Naive thymus-derived CD4-positive, alpha-beta T cell (primary cell): ENCODE results near the gene CEP72. TPM values are rescaled to one million over a fixed set of nuclear protein-coding genes. Genes with fewer than 3 reads are reported as not detected.

ENCODE experiments used
- ATAC-seq: fragments of 150-1000 bp; cut with Tn5 transposase; 2 replicates; pipeline ENCODE4 v1.10.0; 2021; ENCODE audit warnings: mild to moderate bottlenecking, moderate library complexity
- CTCF ChIA-PET: fragments of 350-600 bp; sonication (Branson Sonifier 250); formaldehyde crosslinking; loops from one replicate; lab custom pipeline; 2021; ENCODE audit warnings: antibody characterized with exemption; lab: Charles Lee
- POLR2A ChIA-PET: fragments of 350-600 bp; sonication (Branson Sonifier 250); formaldehyde crosslinking; loops from one replicate; lab custom pipeline; 2021; ENCODE audit warnings: antibody characterized with exemption, inconsistent platforms; lab: Charles Lee
- DNase-seq, 9 donors: peaks; one replicate each; pipeline versions ENCODE4 v3.0.0 to v3.0.0-alpha.2; 2020 to 2022; ENCODE audit warnings: mixed read lengths in 1 of 9
- H3K27ac ChIP-seq: one replicate; pipeline ENCODE4 v1.7.0; 2013; ENCODE audit warnings: mild to moderate bottlenecking, low read depth, low read length, moderate library complexity
- H3K27me3 ChIP-seq, 2 donors: one replicate each; pipeline ENCODE4 v1.7.0; 2013; ENCODE audit warnings: low read length in 2 of 2, mild to moderate bottlenecking in 2 of 2, moderate library complexity in 2 of 2; ENCODE audit not compliant: control insufficient read depth in 2 of 2, insufficient read depth in 2 of 2
- H3K36me3 ChIP-seq, 3 experiments: 1 replicate in 2 of 3; 2 replicates in 1 of 3; pipeline ENCODE4 v1.7.0; 2013; ENCODE audit warnings: low read length in 3 of 3, mild to moderate bottlenecking in 3 of 3, moderate library complexity in 1 of 3; ENCODE audit not compliant: insufficient read depth in 3 of 3, control insufficient read depth in 2 of 3
- H3K4me1 ChIP-seq, 2 donors: one replicate each; pipeline ENCODE4 v1.7.0; 2013; ENCODE audit warnings: low read length in 2 of 2, mild to moderate bottlenecking in 2 of 2, moderate library complexity in 1 of 2; ENCODE audit not compliant: control insufficient read depth in 2 of 2, insufficient read depth in 2 of 2
- H3K4me3 ChIP-seq: 2 replicates; pipeline ENCODE4 v1.7.0; 2013; ENCODE audit warnings: mild to moderate bottlenecking, low read length
- H3K9me3 ChIP-seq, 3 experiments: 1 replicate in 2 of 3; 2 replicates in 1 of 3; pipeline ENCODE4 v1.7.0; 2013; ENCODE audit warnings: low read length in 3 of 3; ENCODE audit not compliant: control insufficient read depth in 2 of 3
- H3K27ac Mint-ChIP-seq, 9 donors: one replicate each; pipeline ENCODE4 v1.8.0; 2020 to 2022; ENCODE audit warnings: mixed read lengths in 9 of 9, mild to moderate bottlenecking in 8 of 9, moderate library complexity in 5 of 9, inconsistent platforms in 2 of 9
- H3K27me3 Mint-ChIP-seq, 5 donors: one replicate each; pipeline ENCODE4 v1.8.0; 2021 to 2022; ENCODE audit warnings: mixed read lengths in 5 of 5, mild to moderate bottlenecking in 1 of 5
- H3K36me3 Mint-ChIP-seq, 5 donors: one replicate each; pipeline ENCODE4 v1.8.0; 2020 to 2022; ENCODE audit warnings: mixed read lengths in 5 of 5, mild to moderate bottlenecking in 3 of 5, inconsistent platforms in 1 of 5
- H3K4me1 Mint-ChIP-seq, 7 donors: one replicate each; pipeline ENCODE4 v1.8.0; 2020 to 2022; ENCODE audit warnings: mixed read lengths in 7 of 7, mild to moderate bottlenecking in 3 of 7, inconsistent platforms in 1 of 7
- H3K4me3 Mint-ChIP-seq, 10 donors: one replicate each; pipeline ENCODE4 v1.8.0; 2020 to 2022; ENCODE audit warnings: mild to moderate bottlenecking in 10 of 10, mixed read lengths in 10 of 10, moderate library complexity in 6 of 10, inconsistent platforms in 2 of 10
- H3K9me3 Mint-ChIP-seq, 11 donors: one replicate each; pipeline ENCODE4 v1.8.0; 2020 to 2022; ENCODE audit warnings: mixed read lengths in 11 of 11, mild to moderate bottlenecking in 4 of 11, inconsistent platforms in 1 of 11, moderate library complexity in 1 of 11
- intact Hi-C, 2 donors: fragments of 100-400 bp; cut with micrococcal nuclease; formaldehyde crosslinking; loops; one replicate each; pipeline ENCODE4 v1.15.1; 2023
- polyA plus RNA-seq, 2 donors: library from polyadenylated mRNA; unstranded; fragments of 300-500 nt; fragmentation: Illumina TruSeq; gene quantifications; one replicate each; pipeline ENCODE4 v1.2.3, GENCODE V29; 2021
- total RNA-seq, 6 experiments: library from RNA in 5 of 6; stranded (reverse) in 5 of 6; gene quantifications; 1 replicate in 5 of 6; 2 replicates in 1 of 6; pipeline ENCODE4 v1.2.3 and lab custom pipeline; 2021 to 2026

Gene CEP72
- total and polyA plus RNA-seq, 7 experiments from 2014 or later, result 6.0 to 33.8 (median 16.4) TPM

DNA sequence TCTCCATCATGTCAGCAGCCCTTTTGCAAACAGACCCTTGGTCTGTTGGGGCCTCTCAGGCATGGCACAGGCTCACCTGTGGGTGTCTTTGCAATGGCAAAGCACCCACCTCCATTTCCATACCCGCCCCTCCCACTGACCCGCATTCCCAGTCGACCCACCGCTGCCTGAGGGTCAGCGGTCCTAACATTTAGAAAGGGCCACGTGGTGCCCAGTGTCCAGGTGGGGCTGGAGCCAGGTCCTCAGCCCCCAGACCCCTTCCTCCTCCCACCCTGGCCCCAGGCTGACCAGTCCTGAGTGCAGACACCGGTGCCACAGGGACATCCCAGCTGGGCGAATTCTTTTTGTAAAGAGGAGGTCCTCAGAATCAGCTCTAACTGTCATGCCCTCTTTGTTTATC lies 43.3 kb upstream of the CEP72 start:
- POLR2A ChIA-PET, result no interaction called here
- Mint-ChIP-seq H3K4me3 (no peak overlapping the region), H3K9me3 (peaks cover 0 to 12% (median 0%) of the 10 kb centered on the region in 11 donors), H3K27me3 (peaks cover 23 to 32% (median 27%) of the 10 kb centered on the region in 5 donors), H3K4me1 (peaks cover 0 to 3% (median 0%) of the 10 kb centered on the region in 7 donors), H3K27ac (no peak overlapping the region), H3K36me3 (peaks cover 0 to 5% (median 0%) of the 10 kb centered on the region in 5 donors)
- CTCF ChIA-PET, result no interaction called here
- DNase-seq, result no peak
- Histone ChIP-seq H3K27me3 (no peaks in the 10 kb centered on the region), H3K36me3 (no peaks in the 10 kb centered on the region), H3K27ac (no peak overlapping the region), H3K4me3 (no peak overlapping the region), H3K9me3 (no peaks in the 10 kb centered on the region), H3K4me1 (no peaks in the 10 kb centered on the region)
- intact Hi-C loops, result no loop called here
- no peak for ATAC-seq

DNA sequence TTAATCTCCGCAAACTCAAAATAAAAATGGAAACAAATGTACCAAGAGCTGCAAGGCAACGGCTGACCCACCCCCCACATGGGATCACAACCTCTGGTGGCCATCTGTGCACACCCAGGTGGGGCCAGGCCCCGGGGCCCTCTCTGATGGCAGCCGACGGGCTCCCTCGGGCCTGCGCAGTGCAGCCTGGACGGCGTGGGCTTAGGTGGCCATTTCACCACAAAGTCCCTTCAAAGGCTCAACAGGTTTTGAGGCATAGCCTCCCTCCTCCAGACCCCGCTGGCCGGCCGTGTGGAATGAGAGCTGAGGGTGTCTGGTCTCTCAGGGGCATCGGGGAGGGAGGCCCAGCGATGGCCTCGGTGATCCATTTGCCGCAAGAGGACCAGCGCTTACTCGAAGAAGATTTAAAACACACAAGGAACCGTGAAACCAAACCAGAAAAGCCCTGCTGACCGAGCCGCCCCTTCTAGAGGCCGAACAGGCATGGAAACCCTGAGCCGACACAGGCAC lies 42.7 kb upstream of the CEP72 start:
- Histone ChIP-seq H3K27me3 (no peaks in the 10 kb centered on the region), H3K4me3 (no peak overlapping the region), H3K9me3 (no peaks in the 10 kb centered on the region), H3K27ac (no peak overlapping the region), H3K36me3 (no peaks in the 10 kb centered on the region), H3K4me1 (no peaks in the 10 kb centered on the region)
- H3K36me3 Mint-ChIP-seq, result peaks cover 0 to 5% (median 0%) of the 10 kb centered on the region in 5 donors
- ChIA-PET CTCF (no interaction called here), POLR2A (no interaction called here)
- ATAC-seq (no peak), DNase-seq (no peak)
- H3K4me1 Mint-ChIP-seq, result peaks cover 0 to 3% (median 0%) of the 10 kb centered on the region in 7 donors
- peaks cover 23 to 36% (median 31%) of the 10 kb centered on the region in 5 donors for H3K27me3 Mint-ChIP-seq
- no peak overlapping the region for H3K27ac Mint-ChIP-seq
- H3K9me3 Mint-ChIP-seq, result peaks cover 0 to 12% (median 0%) of the 10 kb centered on the region in 11 donors
- intact Hi-C loops, result no loop called here
- H3K4me3 Mint-ChIP-seq, result no peak overlapping the region

DNA sequence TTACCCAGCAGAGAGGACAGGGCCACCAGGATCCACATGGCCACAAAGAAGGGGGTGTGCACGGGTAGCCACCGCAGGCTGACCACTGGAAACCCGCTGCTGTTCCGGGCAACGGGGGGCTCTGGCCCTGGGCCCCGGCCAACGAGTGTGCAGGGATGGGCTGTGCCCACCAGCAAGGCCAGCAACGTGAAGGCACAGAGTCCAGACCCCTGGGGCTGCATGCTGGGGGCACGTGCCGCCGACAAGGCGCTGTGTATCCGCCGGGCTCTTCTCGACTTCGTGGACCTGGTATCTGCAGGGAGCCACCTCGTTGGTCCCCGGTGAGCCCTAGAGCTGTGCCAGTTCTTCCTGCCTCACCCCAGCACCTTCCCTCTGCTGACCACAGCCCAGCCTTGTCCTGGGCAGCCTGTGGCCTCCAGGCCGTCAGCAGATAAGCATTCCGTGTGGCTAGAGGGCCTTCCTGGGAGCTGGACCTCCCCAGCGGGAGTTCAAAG lies 42.2 kb upstream of the CEP72 start:
- peaks cover 0 to 5% (median 0%) of the 10 kb centered on the region in 5 donors for H3K36me3 Mint-ChIP-seq
- intact Hi-C loops, result no loop called here
- ATAC-seq (no peak), DNase-seq (no peak)
- CTCF ChIA-PET, result no interaction called here
- H3K27me3 ChIP-seq, result no peaks in the 10 kb centered on the region
- H3K4me3 Mint-ChIP-seq, result no peak overlapping the region
- no peak overlapping the region for H3K27ac Mint-ChIP-seq
- H3K4me1 Mint-ChIP-seq, result peaks cover 0 to 4% (median 0%) of the 10 kb centered on the region in 7 donors
- peaks cover 0 to 13% (median 2%) of the 10 kb centered on the region in 11 donors for H3K9me3 Mint-ChIP-seq
- no peak overlapping the region for H3K27ac ChIP-seq
- no peak overlapping the region for H3K4me3 ChIP-seq
- POLR2A ChIA-PET, result no interaction called here
- no peaks in the 10 kb centered on the region for H3K36me3 ChIP-seq
- no peaks in the 10 kb centered on the region for H3K4me1 ChIP-seq
- peaks cover 23 to 39% (median 36%) of the 10 kb centered on the region in 5 donors for H3K27me3 Mint-ChIP-seq
- no peaks in the 10 kb centered on the region for H3K9me3 ChIP-seq

DNA sequence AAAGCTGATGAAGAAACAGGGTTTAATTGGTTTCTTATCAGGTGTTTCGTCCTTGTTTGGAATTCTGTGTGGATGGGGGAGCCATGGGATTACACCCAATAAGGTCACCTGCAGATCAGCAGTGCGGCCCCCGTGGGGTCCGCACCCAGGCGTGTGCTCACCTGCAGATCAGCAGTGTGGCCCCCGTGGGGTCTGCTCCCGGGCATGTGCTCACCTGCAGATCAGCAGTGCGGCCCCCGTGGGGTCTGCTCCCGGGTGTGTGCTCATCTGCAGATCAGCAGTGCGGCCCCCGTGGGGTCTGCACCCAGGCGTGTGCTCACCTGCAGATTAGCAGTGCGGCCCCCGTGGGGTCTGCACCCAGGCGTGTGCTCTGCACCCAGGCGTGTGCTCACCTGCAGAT lies 41.7 kb upstream of the CEP72 start:
- CTCF ChIA-PET, result no interaction called here
- H3K27me3 Mint-ChIP-seq, result peaks cover 23 to 45% (median 41%) of the 10 kb centered on the region in 5 donors

DNA sequence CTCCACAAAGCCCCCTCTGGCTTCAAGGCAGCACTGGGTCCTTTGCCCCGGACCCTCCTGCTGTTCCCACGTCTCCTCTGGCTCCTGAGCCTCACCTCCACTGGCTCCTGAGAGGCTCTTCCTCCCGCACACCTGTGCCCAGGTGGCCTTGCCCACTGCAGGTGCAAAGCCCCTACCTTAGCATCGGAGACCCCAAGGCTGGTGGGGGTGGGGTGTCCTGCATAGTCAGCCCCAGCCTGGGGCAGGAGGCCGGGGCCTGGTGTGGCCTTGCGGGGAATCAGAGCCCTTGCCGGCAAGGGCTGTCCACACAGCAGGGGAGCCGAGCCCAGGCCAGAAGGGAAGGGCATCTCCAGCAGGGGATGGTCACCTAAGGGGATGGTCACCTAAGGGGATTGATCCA lies 41.3 kb upstream of the CEP72 start:
- H3K27me3 Mint-ChIP-seq, result peaks cover 23 to 48% (median 45%) of the 10 kb centered on the region in 5 donors
- H3K4me1 Mint-ChIP-seq, result peaks cover 0 to 4% (median 0%) of the 10 kb centered on the region in 7 donors
- POLR2A ChIA-PET, result no interaction called here
- H3K4me3 ChIP-seq, result no peak overlapping the region
- H3K9me3 ChIP-seq, result peaks cover 0 to 9% (median 0%) of the 10 kb centered on the region in 3 experiments
- ATAC-seq (no peak), DNase-seq (no peak)
- H3K4me3 Mint-ChIP-seq, result no peak overlapping the region
- peaks cover 0 to 22% (median 11%) of the 10 kb centered on the region in 11 donors for H3K9me3 Mint-ChIP-seq
- CTCF ChIA-PET, result no interaction called here
- no peaks in the 10 kb centered on the region for H3K36me3 ChIP-seq
- no peaks in the 10 kb centered on the region for H3K4me1 ChIP-seq
- peaks cover 0 to 13% (median 6%) of the 10 kb centered on the region in 5 donors for H3K36me3 Mint-ChIP-seq
- H3K27me3 ChIP-seq, result no peaks in the 10 kb centered on the region
- no peak overlapping the region for H3K27ac Mint-ChIP-seq
- H3K27ac ChIP-seq, result no peak overlapping the region
- intact Hi-C loops, result no loop called here

More for the DNA sequence above, 41.7 kb upstream of the CEP72 start:
- H3K27ac ChIP-seq, result no peak overlapping the region
- DNase-seq, result no peak
- no peaks in the 10 kb centered on the region for H3K4me1 ChIP-seq
- Mint-ChIP-seq H3K27ac (no peak overlapping the region), H3K4me3 (no peak overlapping the region), H3K36me3 (peaks cover 0 to 10% (median 4%) of the 10 kb centered on the region in 5 donors), H3K9me3 (peaks cover 0 to 18% (median 7%) of the 10 kb centered on the region in 11 donors), H3K4me1 (peaks cover 0 to 4% (median 0%) of the 10 kb centered on the region in 7 donors)
- POLR2A ChIA-PET, result no interaction called here
- peaks cover 0 to 5% (median 0%) of the 10 kb centered on the region in 3 experiments for H3K9me3 ChIP-seq
- ATAC-seq, result no peak
- intact Hi-C loops, result no loop called here
- H3K27me3 ChIP-seq, result no peaks in the 10 kb centered on the region
- no peaks in the 10 kb centered on the region for H3K36me3 ChIP-seq
- no peak overlapping the region for H3K4me3 ChIP-seq

DNA sequence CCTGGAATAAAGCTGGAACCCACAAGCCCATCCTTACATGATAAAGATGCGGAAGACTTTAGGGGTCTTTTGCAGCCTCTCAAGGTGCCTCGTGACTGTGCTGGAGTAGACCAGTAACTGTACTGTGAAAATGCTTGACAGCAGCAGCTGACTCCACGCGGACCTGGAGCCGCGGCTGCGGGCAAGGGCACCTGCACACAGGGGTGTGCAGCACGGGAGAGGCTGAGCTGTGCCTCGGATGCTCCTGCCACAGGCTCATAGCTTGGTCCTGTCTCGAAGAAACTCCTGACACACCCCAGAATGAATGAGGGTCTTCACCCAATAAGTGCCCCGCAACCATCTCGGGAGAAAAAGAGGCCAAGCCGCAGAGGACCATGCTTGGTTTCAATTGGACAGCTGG lies 40.3 kb upstream of the CEP72 start:
- Histone ChIP-seq H3K9me3 (peaks cover 0 to 16% (median 0%) of the 10 kb centered on the region in 3 experiments), H3K27me3 (peaks cover 0 to under 1% of the 10 kb centered on the region in 2 donors), H3K4me1 (no peaks in the 10 kb centered on the region), H3K4me3 (no peak overlapping the region), H3K27ac (no peak overlapping the region), H3K36me3 (no peaks in the 10 kb centered on the region)
- no peak overlapping the region for H3K4me3 Mint-ChIP-seq
- intact Hi-C loops, result no loop called here
- H3K4me1 Mint-ChIP-seq, result peaks cover 0 to 4% (median 0%) of the 10 kb centered on the region in 7 donors
- no peak overlapping the region for H3K27ac Mint-ChIP-seq
- H3K9me3 Mint-ChIP-seq, result peaks cover 4 to 27% (median 19%) of the 10 kb centered on the region in 11 donors
- POLR2A ChIA-PET, result no interaction called here
- DNase-seq, result no peak
- CTCF ChIA-PET, result no interaction called here
- peaks cover 0 to 14% (median 6%) of the 10 kb centered on the region in 5 donors for H3K36me3 Mint-ChIP-seq
- peaks cover 21 to 46% (median 39%) of the 10 kb centered on the region in 5 donors for H3K27me3 Mint-ChIP-seq
- ATAC-seq, result no peak
